ENCODE measurements around the gene ITGAL. TPM values are rescaled to one million over a fixed set of nuclear protein-coding genes. Genes with fewer than 3 reads are reported as not detected.

Gene ITGAL
- total and polyA plus RNA-seq, 2 donors (not counting 1 experiment from before 2014, with no cell fraction given): 110 to 184 TPM

DNA sequence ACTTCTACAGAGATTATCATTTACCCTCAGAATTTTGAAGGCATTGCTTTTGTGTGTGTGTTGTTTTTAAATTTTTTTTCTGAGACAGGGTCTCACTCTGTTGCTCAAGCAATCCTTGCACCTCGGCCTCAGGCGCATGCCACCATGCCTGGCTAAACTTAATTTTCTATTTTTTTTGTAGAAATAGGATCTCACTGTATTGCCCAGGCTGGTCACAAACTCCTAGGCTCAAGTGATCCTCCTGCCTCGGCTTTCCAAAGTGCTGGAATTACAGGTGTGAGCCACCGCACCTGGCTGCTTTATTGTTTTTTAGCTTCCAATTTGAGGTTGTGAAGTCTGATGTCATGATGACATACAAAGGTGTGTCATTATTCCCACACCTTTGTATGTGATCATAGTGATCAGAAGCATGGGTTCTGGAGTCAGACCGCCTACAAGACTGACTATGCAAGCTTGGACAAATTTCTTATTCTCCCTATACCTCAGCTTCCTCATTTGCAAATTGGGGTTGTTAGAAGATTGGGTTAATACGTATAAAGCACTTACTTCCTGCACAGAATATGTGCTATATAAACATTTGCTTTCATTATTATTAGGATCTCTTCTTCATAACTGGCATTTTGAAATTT is 32.7 kb upstream of the ITGAL start:
- Mint-ChIP-seq H3K27ac (peak overlapping the region; percentile 83), H3K9me3 (ENCODE audit: insufficient read depth) (no peaks in the 10 kb centered on the region), H3K27me3 (no peaks in the 10 kb centered on the region), H3K4me3 (peak overlapping the region; percentile 72), H3K4me1 (peaks cover 41% of the 10 kb centered on the region)
- CTCF ChIA-PET: interaction anchor here (1.3 to 4.0 kb wide), 5 partner anchors 10 to 118 kb away, joined by 3 to 20 read pairs (median 8); partner anchors contain the start of genes DCTPP1, ZNF747 and ZNF764
- 86% methylated on average over 1 of the region's 6 CpGs for WGBS (ENCODE audit: insufficient coverage)
- peaks cover 0 to 6% (median 0%) of the 10 kb centered on the region in 3 donors for H3K9me3 ChIP-seq (ENCODE audit: control extremely low read depth in 1 of 3, control insufficient read depth in 2 of 3, insufficient read depth in 1 of 3, low read length in 2 of 3)
- H3K79me2 ChIP-seq (ENCODE audit: control insufficient read depth, insufficient read depth, low read length): peaks cover 11% of the 10 kb centered on the region
- DNase-seq (peak; percentile 39), ATAC-seq (ENCODE audit: low read depth) (peak; percentile 58)
- POLR2A ChIA-PET: interaction anchor here (0.6 kb wide), 1 partner anchor 61 kb away, joined by 4 read pairs; no protein-coding TSS in a partner anchor
- peak overlapping the region; percentile 41 for H3K4me2 ChIP-seq (replicated peaks; ENCODE audit: low read depth, low read length, poor library complexity, severe bottlenecking)
- peak overlapping the region in 1 of 2 donors; percentile 35 for H3K27ac ChIP-seq (ENCODE audit: low read length in 2 of 2)
- H3K4me1 ChIP-seq (ENCODE audit: control insufficient read depth in 2 of 2, insufficient read depth in 2 of 2, low read length in 2 of 2): peaks cover 34 to 37% of the 10 kb centered on the region in 2 donors
- TF ChIP-seq EZH2 (IDR thresholded peaks at IDR 0.05; ENCODE audit: borderline replicate concordance, insufficient read depth, low read depth, low read length, poor library complexity, severe bottlenecking) (no peak), CTCF (IDR thresholded peaks at IDR 0.05) (no peak)
- intact Hi-C loops (cut with micrococcal nuclease): no loop called here
- H3K36me3 ChIP-seq (replicated peaks in 1 of 2; ENCODE audit: control extremely low read depth in 1 of 2, control insufficient read depth in 1 of 2, extremely low read depth in 1 of 2, insufficient read depth in 2 of 2, low read length in 1 of 2): peaks cover 0 to 18% of the 10 kb centered on the region in 2 experiments
- peaks cover 19% of the 10 kb centered on the region for H4K20me1 ChIP-seq (ENCODE audit: control insufficient read depth, insufficient read depth, low read length, poor library complexity, severe bottlenecking)
- H3K9ac ChIP-seq (ENCODE audit: low read length): no peak overlapping the region
- no peaks in the 10 kb centered on the region for H3K27me3 ChIP-seq (replicated peaks in 1 of 4; ENCODE audit: control extremely low read depth in 1 of 4, control insufficient read depth in 3 of 4, insufficient read depth in 4 of 4, low read length in 3 of 4)
- H3K4me3 ChIP-seq (ENCODE audit: control extremely low read depth in 1 of 5, extremely low read depth in 1 of 5, insufficient read depth in 1 of 5, low read depth in 2 of 5, low read length in 4 of 5): no peak overlapping the region
- H2AFZ ChIP-seq (ENCODE audit: insufficient read depth, low read depth, low read length, poor library complexity, severe bottlenecking): peak overlapping the region; percentile 33

DNA sequence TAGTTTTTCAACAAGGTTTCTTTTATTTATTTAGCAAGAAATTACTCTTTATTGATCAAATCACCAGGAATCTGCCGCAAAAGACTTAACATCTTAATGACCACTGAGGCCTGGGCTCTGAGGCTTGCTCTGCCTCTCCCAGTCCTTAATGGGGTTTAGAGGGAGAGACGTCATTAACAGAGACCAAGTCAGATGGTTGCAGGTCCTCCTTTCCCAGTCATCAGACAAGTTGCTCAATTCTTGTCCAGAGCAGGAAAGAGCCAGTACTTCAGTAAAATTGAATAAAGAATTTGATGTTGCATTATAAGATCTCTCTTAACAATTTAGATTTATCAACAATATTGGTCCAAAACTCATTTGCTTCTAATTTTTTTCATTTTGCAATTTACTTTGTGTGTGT is 28.9 kb upstream of the ITGAL start:
- WGBS (ENCODE audit: insufficient coverage): 100% methylated on average over 1 of the region's 2 CpGs
- Histone ChIP-seq H3K4me1 (ENCODE audit: control insufficient read depth in 2 of 2, insufficient read depth in 2 of 2, low read length in 2 of 2) (peaks cover 44 to 45% of the 10 kb centered on the region in 2 donors), H3K36me3 (replicated peaks in 1 of 2; ENCODE audit: control extremely low read depth in 1 of 2, control insufficient read depth in 1 of 2, extremely low read depth in 1 of 2, insufficient read depth in 2 of 2, low read length in 1 of 2) (peaks cover 0 to 18% of the 10 kb centered on the region in 2 experiments), H3K79me2 (ENCODE audit: control insufficient read depth, insufficient read depth, low read length) (peaks cover 25% of the 10 kb centered on the region), H3K4me2 (replicated peaks; ENCODE audit: low read depth, low read length, poor library complexity, severe bottlenecking) (peak overlapping the region; percentile 72), H4K20me1 (ENCODE audit: control insufficient read depth, insufficient read depth, low read length, poor library complexity, severe bottlenecking) (peaks cover 22% of the 10 kb centered on the region), H3K27me3 (replicated peaks in 1 of 4; ENCODE audit: control extremely low read depth in 1 of 4, control insufficient read depth in 3 of 4, insufficient read depth in 4 of 4, low read length in 3 of 4) (no peaks in the 10 kb centered on the region), H3K27ac (ENCODE audit: low read length in 2 of 2) (peak overlapping the region in 1 of 2 donors; percentile 11), H2AFZ (ENCODE audit: insufficient read depth, low read depth, low read length, poor library complexity, severe bottlenecking) (no peak overlapping the region), H3K9ac (ENCODE audit: low read length) (no peak overlapping the region), H3K9me3 (ENCODE audit: control extremely low read depth in 1 of 3, control insufficient read depth in 2 of 3, insufficient read depth in 1 of 3, low read length in 2 of 3) (peaks cover 0 to 6% (median 0%) of the 10 kb centered on the region in 3 donors), H3K4me3 (ENCODE audit: control extremely low read depth in 1 of 5, extremely low read depth in 1 of 5, insufficient read depth in 1 of 5, low read depth in 2 of 5, low read length in 4 of 5) (no peak overlapping the region)
- no peaks in the 10 kb centered on the region for H3K27me3 Mint-ChIP-seq
- DNase-seq: no peak
- no peaks in the 10 kb centered on the region for H3K9me3 Mint-ChIP-seq (ENCODE audit: insufficient read depth)
- no peak for ATAC-seq (ENCODE audit: low read depth)
- intact Hi-C loops (cut with micrococcal nuclease): loop anchor here (2.0 kb wide), 2 partner anchors 15 to 29 kb away; partner anchors contain the start of gene ITGAL
- H3K27ac Mint-ChIP-seq: peak overlapping the region; percentile 2
- no peak for TF ChIP-seq EZH2 (IDR thresholded peaks at IDR 0.05; ENCODE audit: borderline replicate concordance, insufficient read depth, low read depth, low read length, poor library complexity, severe bottlenecking)
- TF ChIP-seq CTCF (IDR thresholded peaks at IDR 0.05): no peak
- H3K4me3 Mint-ChIP-seq: peak overlapping the region; percentile 96
- H3K4me1 Mint-ChIP-seq: peaks cover 53% of the 10 kb centered on the region
- POLR2A ChIA-PET: no interaction called here
- CTCF ChIA-PET: interaction anchor here (4.1 to 6.3 kb wide), 2 partner anchors 13 to 92 kb away, joined by 17 to 35 read pairs; partner anchors contain the start of genes DCTPP1 and ZNF747

Data from B cell (primary cell).